ENCODE results near the gene NLRC4.
"Not testable (repeated sequence)": the region's sequence is repeated elsewhere in the genome, so short reads cannot be mapped to it uniquely, and the experiment has no call there.

The NLRC4 gene

GRCh38 chr2:32242331-32242730 lies 22.4 kb downstream of the NLRC4 start:
- no peak for DNase-seq (ENCODE audit: low read depth)

GRCh38 chr2:32237996-32238395 lies 26.7 kb downstream of the NLRC4 start:
- no peak for DNase-seq (ENCODE audit: low read depth)

DNA sequence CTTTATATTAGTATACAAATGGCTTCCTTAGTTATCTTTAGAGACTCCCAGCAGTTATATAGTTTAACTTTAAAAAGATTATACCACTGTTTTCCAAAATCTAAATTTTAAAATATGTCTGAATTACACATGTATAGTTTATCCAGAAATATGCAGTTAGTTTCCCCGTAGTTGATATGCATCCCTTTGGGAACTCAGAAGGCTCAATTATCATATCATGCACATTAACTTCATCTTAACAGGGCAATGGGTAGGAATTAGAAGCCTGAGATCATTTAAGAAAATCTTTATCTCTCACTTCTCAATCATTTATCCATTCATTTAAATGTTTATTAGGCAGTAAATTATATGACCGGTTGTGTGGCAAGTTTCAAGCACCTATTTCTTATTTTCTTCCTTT lies 27.2 kb downstream of the NLRC4 start:
- no peak for DNase-seq (ENCODE audit: low read depth)

- DNase-seq (ENCODE audit: low read depth): no peak
Measured at GRCh38 chr2:32235315-32235714, 29.4 kb downstream of the NLRC4 start.

DNA sequence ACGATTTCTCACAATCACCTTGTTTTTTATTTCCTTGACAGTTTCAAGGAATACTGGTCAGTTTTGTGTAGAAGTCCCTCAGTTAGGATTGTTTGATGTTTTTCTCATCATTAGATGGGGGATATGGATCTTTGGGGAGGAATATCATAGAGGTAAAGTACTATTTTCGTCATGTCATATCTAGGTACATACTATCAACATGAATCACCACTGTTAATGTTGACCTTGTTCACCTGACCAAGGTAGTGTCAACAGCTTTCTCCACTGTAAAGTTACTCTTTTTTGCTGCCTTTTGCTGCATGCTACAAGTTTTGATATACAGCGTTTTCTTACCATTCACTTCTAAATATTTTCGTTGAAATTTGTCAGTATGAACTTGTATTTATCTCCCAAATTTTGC lies 32.7 kb downstream of the NLRC4 start:
- no peak for DNase-seq (ENCODE audit: low read depth)

DNA sequence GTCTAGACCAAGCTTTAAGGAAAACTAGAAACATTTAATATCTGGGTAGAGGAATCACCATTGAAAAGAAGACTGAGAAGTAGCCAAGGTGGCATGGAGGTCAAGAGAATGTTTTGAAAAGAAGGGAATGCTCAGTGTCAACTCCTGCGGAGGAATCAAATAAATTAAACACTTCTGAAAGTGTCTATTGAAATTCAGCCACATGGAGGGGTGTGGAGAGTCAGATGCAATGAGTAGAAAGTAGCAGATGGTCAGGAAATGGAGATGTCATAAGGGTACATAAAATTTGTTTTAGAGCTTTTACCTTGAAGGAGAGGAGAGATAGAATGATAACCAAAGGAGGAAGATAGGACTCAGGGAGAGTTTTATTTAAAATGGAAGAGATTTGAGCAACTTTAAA lies 35.1 kb downstream of the NLRC4 start:
- DNase-seq (ENCODE audit: low read depth): no peak

DNA sequence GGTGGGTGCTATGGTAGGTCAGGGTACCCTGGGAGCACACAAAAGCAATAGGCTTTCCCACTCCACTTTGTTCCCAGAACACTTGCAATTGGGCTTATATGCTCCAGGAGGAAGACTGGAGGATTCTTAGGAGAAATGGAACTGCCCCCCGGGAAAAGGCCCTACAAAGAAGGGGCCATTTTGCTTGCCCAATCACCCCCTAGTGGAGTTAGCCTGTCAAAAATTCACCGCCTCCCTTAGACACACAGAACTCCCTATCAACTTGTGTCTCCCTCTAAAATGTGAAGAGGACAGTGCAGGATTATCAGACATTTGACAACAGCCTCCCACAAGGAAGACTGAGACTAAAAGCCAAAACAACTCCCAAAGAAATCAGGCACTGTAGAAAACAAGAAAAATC lies 36.5 kb downstream of the NLRC4 start:
- no peak for DNase-seq (ENCODE audit: low read depth)

GRCh38 chr2:32227492-32227891 lies 37.2 kb downstream of the NLRC4 start:
- no peak for DNase-seq (ENCODE audit: low read depth)

GRCh38 chr2:32222966-32223365 lies 41.7 kb downstream of the NLRC4 start:
- no peak for DNase-seq (ENCODE audit: low read depth)

DNA sequence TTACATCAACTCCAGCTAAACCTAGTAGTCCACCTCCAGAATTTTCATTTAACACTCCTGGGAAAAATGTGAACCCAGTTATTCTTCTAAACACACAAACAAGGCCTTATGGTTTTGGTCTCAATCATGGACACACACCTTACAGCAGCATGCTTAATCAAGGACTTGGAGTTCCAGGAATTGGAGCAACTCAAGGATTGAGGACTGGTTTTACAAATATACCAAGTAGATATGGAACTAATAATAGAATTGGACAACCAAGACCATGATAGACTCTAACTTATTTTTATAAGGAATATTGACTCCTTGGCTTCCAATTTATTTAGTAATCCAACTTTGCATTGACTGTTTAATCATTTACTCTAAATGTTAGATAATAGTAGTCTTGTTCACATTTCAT lies 44.2 kb downstream of the NLRC4 start:
- DNase-seq (ENCODE audit: low read depth): no peak

- DNase-seq (ENCODE audit: low read depth): no peak
Measured at GRCh38 chr2:32212295-32212694, 52.4 kb downstream of the NLRC4 start.

GRCh38 chr2:32210767-32211408 lies 53.8 kb downstream of the NLRC4 start:
- no peak for DNase-seq (ENCODE audit: low read depth)

DNA sequence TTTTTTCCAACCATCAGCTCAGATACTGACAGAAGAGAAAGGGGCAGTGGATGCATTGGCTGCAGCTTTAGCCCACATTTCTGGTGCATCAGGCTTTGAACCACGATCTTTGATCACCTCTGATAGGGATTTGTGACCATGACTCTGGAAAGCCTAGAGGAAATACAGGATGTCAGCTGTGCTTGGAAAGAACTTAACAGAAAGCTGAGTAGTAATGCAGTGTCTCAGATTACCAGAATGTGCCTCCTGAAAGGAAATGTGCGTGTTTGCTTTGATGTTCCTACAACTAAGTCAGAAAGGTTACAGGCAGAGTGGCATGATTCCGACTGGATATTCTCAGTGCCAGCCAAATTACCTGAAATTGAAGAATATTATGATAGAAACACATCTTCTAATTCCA lies 61.3 kb downstream of the NLRC4 start:
- DNase-seq (ENCODE audit: low read depth): not testable (repeated sequence)

GRCh38 chr2:32200814-32201213 lies 63.9 kb downstream of the NLRC4 start:
- DNase-seq (ENCODE audit: low read depth): no peak

DNA sequence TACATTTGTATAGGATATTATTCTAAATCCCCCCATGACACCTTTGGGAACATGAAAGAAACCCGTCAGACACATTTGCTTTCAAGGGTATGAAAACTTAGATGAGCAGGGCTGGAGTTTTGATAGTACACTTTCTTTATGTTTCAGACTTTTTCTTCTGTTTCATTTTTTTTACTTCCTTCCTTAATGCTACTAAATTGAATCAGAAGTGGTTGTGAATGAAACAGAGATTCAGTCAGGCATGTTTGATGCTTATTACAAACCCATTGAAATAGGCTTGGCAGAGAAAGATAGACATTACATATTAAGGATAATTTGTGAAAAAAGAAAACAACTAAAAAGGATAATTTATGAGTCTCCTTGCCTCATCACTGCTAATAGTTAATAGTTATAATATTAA lies 72.3 kb downstream of the NLRC4 start:
- DNase-seq (ENCODE audit: low read depth): no peak

GRCh38 chr2:32189011-32189410 lies 75.7 kb downstream of the NLRC4 start:
- DNase-seq (ENCODE audit: low read depth): no peak

DNA sequence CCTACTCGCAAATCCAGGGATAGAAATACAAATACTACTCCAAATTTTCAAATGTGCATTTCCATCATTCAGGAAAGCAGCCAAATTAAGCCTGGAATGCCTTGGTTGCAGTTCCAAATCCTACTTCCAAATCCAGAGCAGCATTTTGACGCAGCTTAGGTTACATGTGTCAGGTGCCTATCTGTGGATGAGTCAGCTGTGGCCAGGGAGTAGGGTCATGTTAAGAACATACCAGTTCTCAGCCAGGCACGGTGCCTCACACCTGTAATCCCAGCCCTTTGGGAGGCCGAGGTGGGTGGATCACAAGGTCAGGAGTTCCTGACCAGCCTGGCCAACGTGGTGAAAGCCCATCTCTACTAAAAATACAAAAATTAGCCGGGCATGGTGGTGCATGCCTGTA lies 82.0 kb downstream of the NLRC4 start:
- no peak for DNase-seq (ENCODE audit: low read depth)

Measured in CMK (cell line).